NCI-H128 (cell line): ENCODE data around the gene LPCAT1.

Source experiments
- DNase-seq: peaks from one replicate; lab custom pipeline; 2025; ENCODE audit not compliant: unreplicated experiment; lab: John Stamatoyannopoulos, UW

Gene LPCAT1

DNA sequence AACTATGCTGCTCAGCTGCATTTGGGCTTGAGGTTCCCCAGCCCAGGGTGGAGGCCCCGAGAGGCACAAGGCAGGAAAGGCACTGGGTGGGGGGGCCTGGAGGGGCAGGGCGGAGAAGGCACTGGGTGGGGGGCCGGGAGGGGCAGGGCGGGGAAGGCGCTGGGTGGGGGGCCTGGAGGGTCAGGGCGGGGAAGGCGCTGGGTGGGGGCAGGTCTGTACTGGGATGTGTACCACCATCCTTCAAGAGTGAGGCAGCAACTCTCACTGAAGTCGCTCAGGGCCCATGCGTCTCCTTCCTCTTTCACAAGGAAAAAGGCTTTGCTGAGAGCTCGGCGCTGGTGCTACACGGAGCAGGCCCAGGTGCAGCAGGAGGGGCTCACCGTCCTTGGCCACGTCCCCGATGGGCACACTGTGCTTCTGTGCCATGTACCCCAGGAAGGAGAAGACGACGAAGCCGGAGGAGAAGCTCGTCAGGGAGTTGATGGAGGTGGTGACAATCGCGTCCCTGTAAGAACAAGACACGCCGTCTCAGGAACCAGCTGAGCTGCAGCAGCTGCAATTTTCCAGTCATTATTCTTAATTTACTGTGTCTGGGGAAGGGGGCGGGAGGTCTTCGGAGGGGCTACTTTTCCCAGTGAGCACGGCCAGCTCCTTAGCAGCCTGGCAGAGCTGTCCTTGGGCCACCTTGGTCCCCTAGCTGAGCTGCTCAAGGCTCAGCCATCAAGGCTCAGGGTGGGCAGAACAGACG lies 109.3 kb downstream of the LPCAT1 start:
- no peak for DNase-seq

DNA sequence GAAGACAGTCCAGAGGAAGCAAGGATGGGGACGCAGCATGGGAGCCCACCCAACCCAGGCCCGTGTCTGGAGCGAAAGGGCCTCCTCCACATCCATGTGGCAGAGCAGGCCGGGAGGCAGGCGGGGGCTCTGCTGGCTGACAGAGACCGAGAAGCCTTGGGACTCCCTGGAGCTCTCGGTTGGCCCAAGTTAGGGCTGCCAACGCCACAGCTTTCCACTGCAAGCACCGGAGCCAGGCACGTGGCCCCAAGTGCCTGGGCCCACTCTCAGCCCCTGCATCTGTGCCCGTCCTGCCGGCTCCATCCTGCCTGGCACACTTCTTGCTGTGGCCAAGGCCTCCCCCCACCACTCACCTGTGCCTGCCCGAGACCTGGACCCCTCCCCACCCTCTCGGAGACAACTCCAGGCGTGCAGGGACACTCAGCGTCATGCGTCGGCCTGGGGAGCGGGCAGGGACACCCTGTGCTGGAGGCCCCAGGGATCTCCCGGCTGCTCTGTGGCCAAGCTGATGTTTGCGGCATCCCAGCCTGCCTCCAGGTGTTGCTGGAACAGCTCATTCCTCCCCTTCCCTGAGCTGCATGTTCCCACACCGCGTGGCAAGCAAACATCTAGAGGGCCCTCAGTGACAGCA lies 110.0 kb downstream of the LPCAT1 start:
- DNase-seq: no peak

DNA sequence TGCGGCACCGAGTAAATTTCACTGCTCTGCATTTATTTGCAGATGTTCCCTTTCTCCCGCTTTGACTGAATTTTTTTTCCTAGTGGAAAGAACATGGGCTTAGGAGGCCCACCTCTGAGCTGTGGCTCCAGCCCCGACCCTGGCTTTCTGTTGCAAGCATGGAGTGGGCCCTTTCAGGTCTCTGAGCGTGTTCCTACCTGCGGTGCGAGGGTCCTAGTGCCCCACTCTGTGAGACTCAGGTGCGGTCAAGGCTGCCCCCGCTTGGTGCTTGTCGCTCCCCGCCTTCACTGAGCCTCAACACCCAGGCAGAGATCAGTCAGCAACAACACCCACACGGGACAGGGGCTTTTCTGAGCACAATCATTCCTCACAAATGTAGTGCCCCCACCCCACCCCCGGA lies 110.5 kb downstream of the LPCAT1 start:
- no peak for DNase-seq

DNA sequence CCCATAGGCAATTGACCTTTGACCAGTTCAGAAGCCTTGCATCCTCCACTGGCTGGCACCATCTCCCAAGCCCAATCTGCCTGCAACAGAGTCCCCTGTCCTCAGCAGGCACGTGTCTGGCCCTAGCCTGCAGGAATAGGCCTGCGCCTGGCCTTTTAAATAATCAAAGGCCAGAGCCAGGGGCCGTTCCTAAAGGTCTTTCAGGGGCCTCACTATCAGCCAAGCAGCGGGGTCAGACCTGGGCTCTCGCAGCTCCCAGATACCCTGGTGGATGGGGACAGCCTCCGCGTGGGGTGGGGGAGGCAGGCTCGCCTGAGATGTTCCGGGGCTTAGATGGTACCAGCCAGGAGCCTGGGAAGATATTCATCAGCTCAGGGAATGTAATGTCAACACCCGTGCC lies 111.1 kb downstream of the LPCAT1 start:
- no peak for DNase-seq

DNA sequence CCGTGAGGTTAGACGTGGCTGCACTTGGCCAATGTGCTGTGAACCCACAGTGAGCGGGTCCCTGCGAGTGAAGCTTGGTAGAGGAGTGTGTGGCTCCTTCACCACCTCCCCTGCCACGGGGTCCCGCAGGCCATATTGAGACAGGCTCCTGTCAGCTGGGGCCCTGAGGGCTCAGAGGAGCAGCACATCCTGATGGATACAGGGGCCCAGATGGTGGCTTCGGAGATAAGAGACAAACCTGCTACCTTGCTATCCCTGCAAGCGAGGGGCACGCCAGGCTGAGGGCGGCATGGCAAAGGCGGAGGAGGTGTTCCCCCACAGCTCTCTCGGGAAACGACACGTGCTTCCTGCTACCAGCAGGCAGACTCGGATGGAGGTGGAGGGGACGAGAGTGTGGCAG lies 111.6 kb downstream of the LPCAT1 start:
- DNase-seq: no peak
